H1 (cell line): Measurements from ENCODE around the gene CYP2B6. TPM values are rescaled to one million over a fixed set of nuclear protein-coding genes. Genes with fewer than 3 reads are reported as not detected.

Experiments used
- CTCF ChIA-PET: fragments of 300-600 bp; sonication (Branson Sonifier 250); formaldehyde crosslinking; loops from one replicate; lab custom pipeline; 2021; ENCODE audit not compliant: partially characterized antibody; lab: Charles Lee
- POLR2A ChIA-PET: fragments of 300-600 bp; sonication (Branson Sonifier 250); formaldehyde crosslinking; loops from one replicate; lab custom pipeline; 2021; ENCODE audit warnings: inconsistent platforms; ENCODE audit not compliant: partially characterized antibody; lab: Charles Lee
- DNase-seq, 2 experiments: peaks; one replicate each; pipeline versions ENCODE4 v3.0.0 to v3.0.0-alpha.2; 2010 to 2022; ENCODE audit warnings: low spot score in 2 of 2, low read depth in 1 of 2, mixed read lengths in 1 of 2
- FAIRE-seq: peaks from 2 replicates; lab custom pipeline; 2011; peaks lifted over from hg19 to GRCh38; lab: Jason Lieb, UNC
- H2AFZ ChIP-seq: 2 replicates; pipeline ENCODE4 v1.8.1; 2012; ENCODE audit warnings: low read length, inconsistent platforms
- H2AK5ac ChIP-seq: 2 replicates; pipeline ENCODE4 v1.6.1; 2013; ENCODE audit warnings: low read depth, low read length
- H2BK120ac ChIP-seq: replicated peaks from 2 replicates; pipeline ENCODE3; 2013; ENCODE audit warnings: low read depth, low read length, inconsistent platforms
- H2BK12ac ChIP-seq: 2 replicates; pipeline ENCODE4 v1.6.1; 2013; ENCODE audit warnings: low read depth, low read length
- H2BK15ac ChIP-seq: 2 replicates; pipeline ENCODE4 v1.6.1; 2013; ENCODE audit warnings: low read length
- H2BK20ac ChIP-seq: 2 replicates; pipeline ENCODE4 v1.6.1; 2013; ENCODE audit warnings: low read length
- H2BK5ac ChIP-seq: 2 replicates; pipeline ENCODE4 v1.6.1; 2013; ENCODE audit warnings: low read depth, low read length
- H3K14ac ChIP-seq: 2 replicates; pipeline ENCODE4 v1.6.1; 2013; ENCODE audit warnings: inconsistent platforms; ENCODE audit not compliant: insufficient read length
- H3K18ac ChIP-seq: 2 replicates; pipeline ENCODE4 v1.6.1; 2013; ENCODE audit warnings: low read length; ENCODE audit errors: extremely low read depth
- H3K23ac ChIP-seq: 2 replicates; pipeline ENCODE4 v1.6.1; 2013; ENCODE audit warnings: inconsistent platforms; ENCODE audit not compliant: insufficient read length
- H3K23me2 ChIP-seq: 2 replicates; pipeline ENCODE4 v1.6.1; 2013; ENCODE audit warnings: low read depth, low read length
- H3K27ac ChIP-seq: 2 replicates; pipeline ENCODE4 v1.6.1; 2011; ENCODE audit warnings: low read depth, low read length, inconsistent platforms
- H3K27me3 ChIP-seq, 4 experiments: replicated peaks in 1 of 4; 1 replicate in 1 of 4; 2 replicates in 3 of 4; pipeline versions ENCODE4 v1.6.1 to v1.8.1; 2011 to 2013; ENCODE audit warnings: low read length in 3 of 4, mild to moderate bottlenecking in 3 of 4, inconsistent platforms in 2 of 4, mixed read lengths in 2 of 4, moderate library complexity in 1 of 4; ENCODE audit not compliant: control insufficient read depth in 3 of 4, insufficient read depth in 3 of 4; ENCODE audit errors: extremely low read depth in 1 of 4
- H3K36me3 ChIP-seq, 4 experiments: 2 replicates each; pipeline versions ENCODE4 v1.6.1 to v1.8.1; 2011 to 2013; ENCODE audit warnings: mild to moderate bottlenecking in 4 of 4, low read length in 3 of 4, moderate library complexity in 2 of 4, control low read depth in 1 of 4, inconsistent platforms in 1 of 4; ENCODE audit not compliant: insufficient read depth in 4 of 4, control insufficient read depth in 2 of 4
- H3K4ac ChIP-seq: replicated peaks from 2 replicates; pipeline ENCODE3; 2013; ENCODE audit warnings: low read length, low read depth, mixed read lengths, inconsistent platforms; ENCODE audit not compliant: insufficient read length
- H3K4me1 ChIP-seq, 4 experiments: replicated peaks in 1 of 4; 1 replicate in 1 of 4; 2 replicates in 3 of 4; pipeline versions ENCODE4 v1.6.1 to v1.8.1; 2011 to 2013; ENCODE audit warnings: low read length in 3 of 4, inconsistent platforms in 2 of 4, mixed read lengths in 1 of 4; ENCODE audit not compliant: insufficient read depth in 4 of 4, control insufficient read depth in 3 of 4
- H3K4me2 ChIP-seq, 2 experiments: 2 replicates each; pipeline versions ENCODE4 v1.6.1 to v1.8.1; 2011 to 2013; ENCODE audit warnings: low read depth in 2 of 2, low read length in 2 of 2, control low read depth in 1 of 2, inconsistent platforms in 1 of 2, mild to moderate bottlenecking in 1 of 2; ENCODE audit not compliant: insufficient read depth in 1 of 2
- H3K4me3 ChIP-seq, 4 experiments: fragments of 200-600, 300-600 bp in 1 of 4; sonication (generic), shearing (Covaris generic), sonication (Bioruptor Twin) in 1 of 4; 2 replicates each; pipeline versions ENCODE4 v1.5.1 to v1.8.1; 2011 to 2016; ENCODE audit warnings: low read length in 4 of 4, low read depth in 3 of 4, control low read depth in 2 of 4, inconsistent platforms in 2 of 4, mild to moderate bottlenecking in 2 of 4, mixed read lengths in 1 of 4, moderate library complexity in 1 of 4; ENCODE audit not compliant: insufficient read depth in 2 of 4; ENCODE audit errors: extremely low read depth in 1 of 4
- H3K56ac ChIP-seq: replicated peaks from 2 replicates; pipeline ENCODE3; 2013; ENCODE audit warnings: low read depth, mild to moderate bottlenecking, mixed read lengths, low read length, inconsistent platforms; ENCODE audit not compliant: insufficient read length
- H3K79me1 ChIP-seq: 2 replicates; pipeline ENCODE4 v1.6.1; 2013; ENCODE audit warnings: low read depth, low read length, control low read depth
- H3K79me2 ChIP-seq, 2 experiments: 2 replicates each; pipeline versions ENCODE4 v1.6.1 to v1.8.1; 2012 to 2013; ENCODE audit warnings: low read length in 2 of 2, mild to moderate bottlenecking in 2 of 2, inconsistent platforms in 1 of 2; ENCODE audit not compliant: insufficient read depth in 2 of 2, control insufficient read depth in 1 of 2
- H3K9ac ChIP-seq, 4 experiments: replicated peaks in 1 of 4; 1 replicate in 1 of 4; 2 replicates in 3 of 4; pipeline versions ENCODE4 v1.6.1 to v1.8.1; 2011 to 2013; ENCODE audit warnings: low read depth in 3 of 4, low read length in 3 of 4, control low read depth in 2 of 4, mild to moderate bottlenecking in 2 of 4, moderate library complexity in 2 of 4, inconsistent platforms in 1 of 4; ENCODE audit errors: extremely low read depth in 1 of 4
- H3K9me3 ChIP-seq, 2 experiments: 2 replicates each; pipeline versions ENCODE4 v1.6.1 to v1.8.1; 2012 to 2013; ENCODE audit warnings: mild to moderate bottlenecking in 2 of 2, moderate library complexity in 2 of 2, control low read depth in 1 of 2, inconsistent platforms in 1 of 2, low read depth in 1 of 2, low read length in 1 of 2, mixed read lengths in 1 of 2; ENCODE audit not compliant: insufficient read depth in 2 of 2
- H4K20me1 ChIP-seq, 2 experiments: replicated peaks in 1 of 2; 2 replicates each; pipeline versions ENCODE3 to v1.8.1; 2011 to 2013; ENCODE audit warnings: inconsistent platforms in 2 of 2, low read length in 2 of 2, mild to moderate bottlenecking in 1 of 2; ENCODE audit not compliant: insufficient read depth in 2 of 2, control insufficient read depth in 1 of 2
- H4K5ac ChIP-seq: 2 replicates; pipeline ENCODE4 v1.6.1; 2013; ENCODE audit warnings: low read length, low read depth, mixed read lengths, inconsistent platforms; ENCODE audit not compliant: insufficient read length
- H4K8ac ChIP-seq: 2 replicates; pipeline ENCODE4 v1.8.0; 2013; ENCODE audit warnings: mild to moderate bottlenecking, moderate library complexity, low read length, inconsistent platforms; ENCODE audit not compliant: insufficient read depth; ENCODE audit errors: extremely low read depth
- H4K91ac ChIP-seq: replicated peaks from 2 replicates; pipeline ENCODE3; 2013; ENCODE audit warnings: low read length, mixed read lengths, inconsistent platforms; ENCODE audit not compliant: insufficient read length
- CBX5 ChIP-seq: fragments of 300-800, 300-1000 bp; sonication (generic); IDR thresholded peaks from 2 replicates; pipeline ENCODE4 v1.7.1; 2016; ENCODE audit warnings: antibody characterized with exemption, low read length, low read depth
- CHD1 ChIP-seq: IDR thresholded peaks from 2 replicates; pipeline ENCODE4 v1.6.1; 2012; ENCODE audit warnings: low read depth, low read length, improper control_type of control experiment
- CREB1 ChIP-seq: IDR thresholded peaks from 2 replicates; pipeline ENCODE4 v1.6.1; 2012; ENCODE audit warnings: inconsistent platforms
- EGR1 ChIP-seq: IDR thresholded peaks from 2 replicates; pipeline ENCODE4 v1.6.1; 2011; ENCODE audit warnings: low read depth, low read length, borderline replicate concordance
- FOSL1 ChIP-seq: IDR thresholded peaks from 2 replicates; pipeline ENCODE4 v1.6.1; 2011; ENCODE audit warnings: mild to moderate bottlenecking, low read depth, low read length, moderate library complexity; ENCODE audit not compliant: insufficient read depth
- KDM4A ChIP-seq: IDR thresholded peaks from one replicate; pipeline ENCODE4 v1.7.1; 2012; ENCODE audit warnings: low read depth, mild to moderate bottlenecking, moderate library complexity, low read length, inconsistent platforms; ENCODE audit not compliant: severe bottlenecking
- MAFK ChIP-seq: IDR thresholded peaks from 2 replicates; pipeline ENCODE4 v1.6.1; 2012; ENCODE audit warnings: low read depth, mild to moderate bottlenecking, improper control_type of control experiment, low read length
- PHF8 ChIP-seq: fragments of 200-600 bp; sonication (generic); conservative IDR thresholded peaks from 2 replicates; pipeline ENCODE4 v1.7.1; 2012; ENCODE audit warnings: low read depth, mild to moderate bottlenecking, inconsistent platforms, low read length, moderate library complexity
- SAP30 ChIP-seq: fragments of 300-600 bp; sonication (generic); IDR thresholded peaks from 2 replicates; pipeline ENCODE4 v1.7.1; 2012; ENCODE audit warnings: low read length, moderate library complexity, mild to moderate bottlenecking, inconsistent platforms; ENCODE audit not compliant: insufficient read depth, insufficient replicate concordance
- SIX5 ChIP-seq: IDR thresholded peaks from 2 replicates; pipeline ENCODE4 v1.6.1; 2011; ENCODE audit warnings: mild to moderate bottlenecking, low read depth, low read length
- SP2 ChIP-seq: IDR thresholded peaks from 2 replicates; pipeline ENCODE4 v1.6.1; 2012; ENCODE audit warnings: mild to moderate bottlenecking, low read length, inconsistent platforms
- WGBS, 2 experiments: shearing (Covaris generic) in 1 of 2; methylation state at CpG; one replicate each; pipeline versions ENCODE4 v1.1.6 to v1.1.7; 2013 to 2015; ENCODE audit warnings: low lambda C conversion rate in 2 of 2, mixed read lengths in 2 of 2, inconsistent platforms in 1 of 2, low coverage in 1 of 2, missing lambda C conversion rate in 1 of 2; ENCODE audit not compliant: insufficient replicate concordance in 2 of 2, insufficient coverage in 1 of 2, insufficient read length in 1 of 2; ENCODE audit errors: extremely low coverage in 1 of 2, missing lambda C conversion rate in 1 of 2; 5-methylcytosine and 5-hydroxymethylcytosine counted together
- polyA plus RNA-seq, 7 experiments: library from polyadenylated mRNA; depleted of rRNA in 3 of 7; stranded (reverse) in 5 of 7; unstranded in 2 of 7; fragments of >200 nt in 5 of 7; fragments of 200-250 nt in 2 of 7; gene quantifications; 1 replicate in 5 of 7; 2 replicates in 1 of 7; 4 replicates in 1 of 7; pipeline versions ENCODE4 v1.2.1 to v1.2.3, GENCODE V29; 2011 to 2013; ENCODE audit warnings: missing spikeins in 2 of 7, mixed read lengths in 2 of 7
- total RNA-seq: library from RNA; stranded (reverse); fragmentation: NEBNext Ultra II Directional; extraction: Animal tissue kit (Norgen Biotek cat#: 25700); gene quantifications from 2 replicates; pipeline ENCODE4 v1.2.1, GENCODE V29; 2021
- TF ChIP-seq, protein P1 (sequence below): IDR thresholded peaks from 2 replicates; pipeline ENCODE4 v1.6.1; 2012; ENCODE audit warnings: low read length, inconsistent platforms

CYP2B6 gene
- total and polyA plus RNA-seq, 2 of the 8 experiments (the other 6 are each of a cell fraction or from before 2014, with no cell fraction given), result 2.8 to 5.4 TPM

DNA sequence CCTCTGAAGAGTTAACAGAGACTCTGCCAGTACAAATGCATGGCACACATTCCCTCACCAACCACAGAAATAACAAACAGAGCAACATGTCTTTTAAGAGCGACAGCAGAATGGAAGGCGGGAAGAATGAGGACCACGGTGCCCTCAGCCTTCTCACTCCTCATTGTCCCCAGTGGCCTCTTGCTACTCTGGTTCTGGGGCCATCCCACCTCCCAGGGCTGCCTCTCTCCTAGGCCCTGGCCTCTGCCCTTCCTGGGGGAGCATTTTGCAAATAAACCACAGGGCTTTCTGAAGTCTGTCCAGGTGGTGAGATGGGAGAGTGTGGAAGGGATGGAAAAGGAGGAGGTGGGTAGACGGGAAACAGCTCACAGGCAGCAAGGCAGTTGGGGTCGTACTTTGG is 28.3 kb downstream of the CYP2B6 start:
- Histone ChIP-seq H4K91ac (no peak overlapping the region), H2AK5ac (no peak overlapping the region), H3K9me3 (no peaks in the 10 kb centered on the region), H3K4me2 (no peak overlapping the region), H4K20me1 (no peaks in the 10 kb centered on the region), H3K4ac (no peak overlapping the region), H4K5ac (no peak overlapping the region), H3K79me2 (no peaks in the 10 kb centered on the region), H3K18ac (no peak overlapping the region; the same call in 1 of the 2 replicates), H3K27me3 (no peaks in the 10 kb centered on the region), H3K4me1 (no peaks in the 10 kb centered on the region), H3K23me2 (no peaks in the 10 kb centered on the region), H3K14ac (no peak overlapping the region), H2BK15ac (no peak overlapping the region), H3K79me1 (no peaks in the 10 kb centered on the region), H3K4me3 (no peak overlapping the region), H3K9ac (no peak overlapping the region), H2BK12ac (no peak overlapping the region), H2BK120ac (no peak overlapping the region), H3K56ac (no peak overlapping the region), H3K23ac (no peak overlapping the region), H3K27ac (no peak overlapping the region), H4K8ac (no peak overlapping the region), H3K36me3 (no peaks in the 10 kb centered on the region), H2AFZ (no peak overlapping the region), H2BK20ac (no peak overlapping the region), H2BK5ac (no peak overlapping the region)
- FAIRE-seq, result no peak
- ChIA-PET CTCF (no interaction called here), POLR2A (no interaction called here)
- TF ChIP-seq CBX5, result no peak
- no peak for TF ChIP-seq CREB1
- TF ChIP-seq FOSL1, result no peak
- no peak for TF ChIP-seq SIX5
- TF ChIP-seq EGR1, result no peak
- no peak for TF ChIP-seq KDM4A
- no peak for TF ChIP-seq MAFK
- TF ChIP-seq SP2, result no peak
- TF ChIP-seq, protein P1, sequence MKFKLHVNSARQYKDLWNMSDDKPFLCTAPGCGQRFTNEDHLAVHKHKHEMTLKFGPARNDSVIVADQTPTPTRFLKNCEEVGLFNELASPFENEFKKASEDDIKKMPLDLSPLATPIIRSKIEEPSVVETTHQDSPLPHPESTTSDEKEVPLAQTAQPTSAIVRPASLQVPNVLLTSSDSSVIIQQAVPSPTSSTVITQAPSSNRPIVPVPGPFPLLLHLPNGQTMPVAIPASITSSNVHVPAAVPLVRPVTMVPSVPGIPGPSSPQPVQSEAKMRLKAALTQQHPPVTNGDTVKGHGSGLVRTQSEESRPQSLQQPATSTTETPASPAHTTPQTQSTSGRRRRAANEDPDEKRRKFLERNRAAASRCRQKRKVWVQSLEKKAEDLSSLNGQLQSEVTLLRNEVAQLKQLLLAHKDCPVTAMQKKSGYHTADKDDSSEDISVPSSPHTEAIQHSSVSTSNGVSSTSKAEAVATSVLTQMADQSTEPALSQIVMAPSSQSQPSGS, result no peak
- no peak for TF ChIP-seq CHD1
- no peak for TF ChIP-seq PHF8
- no peak for TF ChIP-seq SAP30
- 94% methylated on average over 5 of the region's 5 CpGs; no CpG with 5 or more reads in 1 of the 2 experiments for WGBS, 2 experiments
- DNase-seq, result no peak
